GM23338 (cell line): ENCODE results near the gene SGK1. TPM values are rescaled to one million over a fixed set of nuclear protein-coding genes. Genes with fewer than 3 reads are reported as not detected.

Source experiments
- ATAC-seq: fragments of 200-7000 bp; cut with Tn5 transposase; 3 replicates; pipeline ENCODE4 v1.9.1; 2020
- DNase-seq: peaks from one replicate; pipeline ENCODE4 v3.0.0-alpha.2; 2015; ENCODE audit warnings: low spot score
- H2AFZ ChIP-seq: fragments of 200-600 bp; sonication (generic); 2 replicates; pipeline ENCODE4 v1.8.0; 2016; ENCODE audit warnings: antibody characterized with exemption, mild to moderate bottlenecking, moderate library complexity
- H3F3A ChIP-seq: fragments of 200-600 bp; sonication (generic); replicated peaks from 2 replicates; pipeline ENCODE4 v1.8.0; 2017; ENCODE audit warnings: antibody characterized with exemption, mixed run types, low read depth
- H3K27ac ChIP-seq: fragments of 200-600 bp; sonication (generic); 2 replicates; pipeline ENCODE4 v1.6.1; 2016; ENCODE audit warnings: low read depth
- H3K27me3 ChIP-seq: fragments of 200-600 bp; sonication (generic); 2 replicates; pipeline ENCODE4 v1.8.0; 2016; ENCODE audit warnings: mild to moderate bottlenecking, mixed run types, moderate library complexity; ENCODE audit not compliant: insufficient read depth
- H3K36me3 ChIP-seq: fragments of 200-600 bp; sonication (generic); 2 replicates; pipeline ENCODE4 v1.8.0; 2016; ENCODE audit warnings: mild to moderate bottlenecking; ENCODE audit not compliant: insufficient read depth
- H3K4me1 ChIP-seq: fragments of 200-600 bp; sonication (generic); 2 replicates; pipeline ENCODE4 v1.8.0; 2016; ENCODE audit warnings: mild to moderate bottlenecking, moderate library complexity; ENCODE audit not compliant: insufficient read depth
- H3K4me2 ChIP-seq: fragments of 200-600 bp; sonication (generic); 2 replicates; pipeline ENCODE4 v1.7.1; 2017; ENCODE audit warnings: mixed run types
- H3K4me3 ChIP-seq: fragments of 200-600 bp; sonication (generic); 2 replicates; pipeline ENCODE4 v1.6.1; 2016; ENCODE audit warnings: mixed run types
- H3K79me2 ChIP-seq: fragments of 200-600 bp; sonication (generic); replicated peaks from 2 replicates; pipeline ENCODE4 v1.8.0; 2017; ENCODE audit warnings: mild to moderate bottlenecking; ENCODE audit not compliant: insufficient read depth
- H3K9me2 ChIP-seq: fragments of 200-600 bp; sonication (generic); 2 replicates; pipeline ENCODE4 v1.8.0; 2017; ENCODE audit not compliant: insufficient read depth
- H4K20me1 ChIP-seq: fragments of 200-600 bp; sonication (generic); replicated peaks from 2 replicates; pipeline ENCODE4 v1.8.0; 2017; ENCODE audit warnings: mild to moderate bottlenecking; ENCODE audit not compliant: insufficient read depth
- H3K27ac Mint-ChIP-seq: 2 replicates; pipeline ENCODE4 v1.8.0; 2020; ENCODE audit warnings: inconsistent platforms, mild to moderate bottlenecking, moderate library complexity, mixed read lengths
- H3K27me3 Mint-ChIP-seq: 3 replicates; pipeline ENCODE4 v1.8.0; 2022; ENCODE audit warnings: low read depth, mild to moderate bottlenecking, moderate library complexity, mixed read lengths, inconsistent platforms; ENCODE audit not compliant: insufficient read depth, poor library complexity
- H3K36me3 Mint-ChIP-seq: 3 replicates; pipeline ENCODE4 v1.8.0; 2021; ENCODE audit warnings: low read depth, mild to moderate bottlenecking, inconsistent platforms, moderate library complexity, mixed read lengths
- H3K4me1 Mint-ChIP-seq: 3 replicates; pipeline ENCODE4 v1.8.0; 2020; ENCODE audit warnings: mild to moderate bottlenecking, inconsistent platforms, mixed read lengths
- H3K4me3 Mint-ChIP-seq: 3 replicates; pipeline ENCODE4 v1.8.0; 2021; ENCODE audit warnings: moderate library complexity, mild to moderate bottlenecking, inconsistent platforms, mixed read lengths
- H3K9me3 Mint-ChIP-seq: 3 replicates; pipeline ENCODE4 v1.8.0; 2020; ENCODE audit warnings: moderate library complexity, mild to moderate bottlenecking, inconsistent platforms, mixed read lengths
- CREB1 ChIP-seq: fragments of 250-450 bp; sonication (Bioruptor Pico); IDR thresholded peaks from 2 replicates; pipeline ENCODE4 v1.5.0; 2020; ENCODE audit warnings: low read depth, mild to moderate bottlenecking, moderate library complexity
- EZH2phosphoT487 ChIP-seq: fragments of 200-600 bp; sonication (generic); IDR thresholded peaks from one replicate; pipeline ENCODE4 v1.8.1; 2018; ENCODE audit warnings: antibody characterized with exemption; ENCODE audit not compliant: unreplicated experiment
- NANOG ChIP-seq: IDR thresholded peaks from 2 replicates; pipeline ENCODE4 v1.6.1; 2016; ENCODE audit warnings: antibody characterized with exemption, borderline replicate concordance
- POLR2AphosphoS5 ChIP-seq: IDR thresholded peaks from 2 replicates; pipeline ENCODE4 v1.6.1; 2016; ENCODE audit warnings: antibody characterized with exemption, low read depth
- STAT1 ChIP-seq: IDR thresholded peaks from one replicate; pipeline ENCODE4 v1.6.1; 2016; ENCODE audit warnings: antibody characterized with exemption; ENCODE audit not compliant: unreplicated experiment
- ZNF114 ChIP-seq: fragments of 250-450 bp; sonication (Bioruptor Pico); IDR thresholded peaks from 2 replicates; pipeline ENCODE4 v1.5.0; 2020; ENCODE audit warnings: mild to moderate bottlenecking, moderate library complexity
- ZNF331 ChIP-seq: fragments of 250-450 bp; sonication (Bioruptor Pico); IDR thresholded peaks from 2 replicates; pipeline ENCODE4 v1.5.0; 2020; ENCODE audit warnings: low read depth, mild to moderate bottlenecking, moderate library complexity
- polyA plus RNA-seq: library from polyadenylated mRNA; unstranded; fragments of >200 nt; fragmentation: Nextera tagmentation; extraction: Ambion mirVana; gene quantifications from 2 replicates; pipeline ENCODE4 v1.2.1, GENCODE V29; 2016
- total RNA-seq: library from RNA; depleted of rRNA; stranded (reverse); fragments of >200 nt; shearing (Covaris generic); gene quantifications from 2 replicates; pipeline ENCODE4 v1.2.3, GENCODE V29; 2014
- TF ChIP-seq, protein P1 (sequence below), 2 experiments: fragments of 200-600 bp in 1 of 2; sonication (generic) in 1 of 2; conservative IDR thresholded peaks; 2 replicates each; pipeline versions ENCODE4 v1.5.1 to v1.6.1; 2016 to 2017; ENCODE audit warnings: antibody characterized with exemption in 2 of 2, low read depth in 2 of 2, mild to moderate bottlenecking in 2 of 2, moderate library complexity in 1 of 2
- TF ChIP-seq, protein P2 (sequence below): IDR thresholded peaks from 2 replicates; pipeline ENCODE4 v1.6.1; 2016; ENCODE audit warnings: antibody characterized with exemption
- TF ChIP-seq, protein P3 (sequence below): IDR thresholded peaks from one replicate; pipeline ENCODE4 v1.6.1; 2018; ENCODE audit warnings: antibody characterized with exemption; ENCODE audit not compliant: unreplicated experiment

The SGK1 gene
- total and polyA plus RNA-seq, 2 experiments from 2014 or later: 16.3 to 37.2 TPM

DNA sequence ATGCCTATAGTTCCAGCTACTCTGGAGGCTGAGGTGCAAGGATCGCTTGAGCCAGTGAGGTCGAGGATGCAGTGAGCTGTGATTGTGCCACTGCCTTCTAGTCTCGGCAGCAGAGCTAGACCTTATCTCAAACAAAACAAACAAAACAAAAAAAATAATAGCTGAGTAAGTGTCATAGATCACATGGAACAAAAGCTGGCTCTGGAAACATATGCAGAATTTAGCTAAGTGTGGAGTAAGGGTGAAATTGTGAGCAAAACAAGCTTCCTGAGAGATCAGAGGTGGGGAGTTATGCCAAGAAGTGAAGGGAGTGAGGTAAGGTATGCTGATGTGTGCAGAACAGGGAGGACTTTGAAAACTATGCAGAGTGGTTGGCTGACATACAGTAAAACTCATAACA, 18.7 kb downstream of the SGK1 start:
- Histone ChIP-seq H3K27ac (no peak overlapping the region), H3K4me2 (no peak overlapping the region), H3K27me3 (no peaks in the 10 kb centered on the region), H3K4me3 (no peak overlapping the region), H3K4me1 (no peaks in the 10 kb centered on the region), H4K20me1 (no peaks in the 10 kb centered on the region), H3K9me2 (no peaks in the 10 kb centered on the region; the same call in 1 of the 2 replicates), H2AFZ (no peak overlapping the region), H3K36me3 (no peaks in the 10 kb centered on the region), H3F3A (no peaks in the 10 kb centered on the region), H3K79me2 (no peaks in the 10 kb centered on the region)
- H3K4me3 Mint-ChIP-seq: no peak overlapping the region
- peaks cover 4% of the 10 kb centered on the region for H3K27me3 Mint-ChIP-seq
- no peaks in the 10 kb centered on the region; the same call in 2 of the 3 replicates for H3K9me3 Mint-ChIP-seq
- no peak for DNase-seq
- no peaks in the 10 kb centered on the region; the same call in 2 of the 3 replicates for H3K4me1 Mint-ChIP-seq
- ATAC-seq: no peak
- H3K36me3 Mint-ChIP-seq: no peaks in the 10 kb centered on the region
- TF ChIP-seq STAT1: no peak
- TF ChIP-seq, protein P1, sequence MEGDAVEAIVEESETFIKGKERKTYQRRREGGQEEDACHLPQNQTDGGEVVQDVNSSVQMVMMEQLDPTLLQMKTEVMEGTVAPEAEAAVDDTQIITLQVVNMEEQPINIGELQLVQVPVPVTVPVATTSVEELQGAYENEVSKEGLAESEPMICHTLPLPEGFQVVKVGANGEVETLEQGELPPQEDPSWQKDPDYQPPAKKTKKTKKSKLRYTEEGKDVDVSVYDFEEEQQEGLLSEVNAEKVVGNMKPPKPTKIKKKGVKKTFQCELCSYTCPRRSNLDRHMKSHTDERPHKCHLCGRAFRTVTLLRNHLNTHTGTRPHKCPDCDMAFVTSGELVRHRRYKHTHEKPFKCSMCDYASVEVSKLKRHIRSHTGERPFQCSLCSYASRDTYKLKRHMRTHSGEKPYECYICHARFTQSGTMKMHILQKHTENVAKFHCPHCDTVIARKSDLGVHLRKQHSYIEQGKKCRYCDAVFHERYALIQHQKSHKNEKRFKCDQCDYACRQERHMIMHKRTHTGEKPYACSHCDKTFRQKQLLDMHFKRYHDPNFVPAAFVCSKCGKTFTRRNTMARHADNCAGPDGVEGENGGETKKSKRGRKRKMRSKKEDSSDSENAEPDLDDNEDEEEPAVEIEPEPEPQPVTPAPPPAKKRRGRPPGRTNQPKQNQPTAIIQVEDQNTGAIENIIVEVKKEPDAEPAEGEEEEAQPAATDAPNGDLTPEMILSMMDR (conservative IDR thresholded peaks at IDR 0.05; ENCODE audit: low read depth in 2 of 2): no peak
- no peak for TF ChIP-seq EZH2phosphoT487
- TF ChIP-seq CREB1 (CRISPR knock-in tag): no peak
- no peak for TF ChIP-seq POLR2AphosphoS5
- H3K27ac Mint-ChIP-seq: no peak overlapping the region

DNA sequence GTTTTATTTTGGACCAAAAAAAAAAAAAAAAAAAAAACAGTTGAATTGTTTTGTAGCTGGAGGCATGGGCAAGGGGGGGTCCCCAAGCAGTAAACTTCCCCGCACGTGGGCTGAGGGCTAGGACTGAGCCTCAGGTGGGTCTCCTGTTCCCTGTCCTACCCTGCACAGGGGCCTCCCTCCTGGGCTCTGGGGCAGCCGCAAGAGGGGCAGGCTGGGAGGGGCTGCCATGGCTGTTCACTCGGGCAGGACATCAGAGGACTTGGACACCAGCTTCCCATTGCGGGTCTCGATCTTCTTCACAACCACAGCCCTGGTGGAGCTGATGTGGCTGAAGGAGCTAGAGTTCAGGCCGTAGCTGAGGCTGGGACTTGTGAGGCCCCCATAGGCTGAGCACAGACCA, 21.1 kb downstream of the SGK1 start:
- Mint-ChIP-seq H3K4me3 (no peak overlapping the region), H3K27ac (no peak overlapping the region), H3K9me3 (no peaks in the 10 kb centered on the region; the same call in 2 of the 3 replicates), H3K27me3 (peaks cover 2% of the 10 kb centered on the region), H3K4me1 (no peaks in the 10 kb centered on the region; the same call in 2 of the 3 replicates), H3K36me3 (no peaks in the 10 kb centered on the region)
- Histone ChIP-seq H3K4me3 (no peak overlapping the region), H3F3A (no peaks in the 10 kb centered on the region), H4K20me1 (no peaks in the 10 kb centered on the region), H3K36me3 (no peaks in the 10 kb centered on the region), H3K4me2 (no peak overlapping the region), H3K4me1 (no peaks in the 10 kb centered on the region), H3K27me3 (no peaks in the 10 kb centered on the region), H3K27ac (no peak overlapping the region), H3K9me2 (no peaks in the 10 kb centered on the region; the same call in 1 of the 2 replicates), H2AFZ (no peak overlapping the region), H3K79me2 (no peaks in the 10 kb centered on the region)
- no peak for ATAC-seq
- no peak for DNase-seq
- TF ChIP-seq ZNF331: no peak
- no peak for TF ChIP-seq POLR2AphosphoS5
- no peak for TF ChIP-seq CREB1 (CRISPR knock-in tag)
- no peak for TF ChIP-seq NANOG
- TF ChIP-seq, protein P2, sequence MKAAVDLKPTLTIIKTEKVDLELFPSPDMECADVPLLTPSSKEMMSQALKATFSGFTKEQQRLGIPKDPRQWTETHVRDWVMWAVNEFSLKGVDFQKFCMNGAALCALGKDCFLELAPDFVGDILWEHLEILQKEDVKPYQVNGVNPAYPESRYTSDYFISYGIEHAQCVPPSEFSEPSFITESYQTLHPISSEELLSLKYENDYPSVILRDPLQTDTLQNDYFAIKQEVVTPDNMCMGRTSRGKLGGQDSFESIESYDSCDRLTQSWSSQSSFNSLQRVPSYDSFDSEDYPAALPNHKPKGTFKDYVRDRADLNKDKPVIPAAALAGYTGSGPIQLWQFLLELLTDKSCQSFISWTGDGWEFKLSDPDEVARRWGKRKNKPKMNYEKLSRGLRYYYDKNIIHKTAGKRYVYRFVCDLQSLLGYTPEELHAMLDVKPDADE: no peak
- no peak for TF ChIP-seq STAT1
- TF ChIP-seq, protein P1 (conservative IDR thresholded peaks at IDR 0.05; ENCODE audit: low read depth in 2 of 2): no peak
- TF ChIP-seq, protein P3, sequence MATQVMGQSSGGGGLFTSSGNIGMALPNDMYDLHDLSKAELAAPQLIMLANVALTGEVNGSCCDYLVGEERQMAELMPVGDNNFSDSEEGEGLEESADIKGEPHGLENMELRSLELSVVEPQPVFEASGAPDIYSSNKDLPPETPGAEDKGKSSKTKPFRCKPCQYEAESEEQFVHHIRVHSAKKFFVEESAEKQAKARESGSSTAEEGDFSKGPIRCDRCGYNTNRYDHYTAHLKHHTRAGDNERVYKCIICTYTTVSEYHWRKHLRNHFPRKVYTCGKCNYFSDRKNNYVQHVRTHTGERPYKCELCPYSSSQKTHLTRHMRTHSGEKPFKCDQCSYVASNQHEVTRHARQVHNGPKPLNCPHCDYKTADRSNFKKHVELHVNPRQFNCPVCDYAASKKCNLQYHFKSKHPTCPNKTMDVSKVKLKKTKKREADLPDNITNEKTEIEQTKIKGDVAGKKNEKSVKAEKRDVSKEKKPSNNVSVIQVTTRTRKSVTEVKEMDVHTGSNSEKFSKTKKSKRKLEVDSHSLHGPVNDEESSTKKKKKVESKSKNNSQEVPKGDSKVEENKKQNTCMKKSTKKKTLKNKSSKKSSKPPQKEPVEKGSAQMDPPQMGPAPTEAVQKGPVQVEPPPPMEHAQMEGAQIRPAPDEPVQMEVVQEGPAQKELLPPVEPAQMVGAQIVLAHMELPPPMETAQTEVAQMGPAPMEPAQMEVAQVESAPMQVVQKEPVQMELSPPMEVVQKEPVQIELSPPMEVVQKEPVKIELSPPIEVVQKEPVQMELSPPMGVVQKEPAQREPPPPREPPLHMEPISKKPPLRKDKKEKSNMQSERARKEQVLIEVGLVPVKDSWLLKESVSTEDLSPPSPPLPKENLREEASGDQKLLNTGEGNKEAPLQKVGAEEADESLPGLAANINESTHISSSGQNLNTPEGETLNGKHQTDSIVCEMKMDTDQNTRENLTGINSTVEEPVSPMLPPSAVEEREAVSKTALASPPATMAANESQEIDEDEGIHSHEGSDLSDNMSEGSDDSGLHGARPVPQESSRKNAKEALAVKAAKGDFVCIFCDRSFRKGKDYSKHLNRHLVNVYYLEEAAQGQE: no peak
- no peak for TF ChIP-seq EZH2phosphoT487
- no peak for TF ChIP-seq ZNF114
